Measurements from ENCODE around the gene GPX4. TPM values are rescaled to one million over a fixed set of nuclear protein-coding genes. Genes with fewer than 3 reads are reported as not detected.

Gene GPX4
- total RNA-seq, 4 donors from 2014 or later, result 350 to 485 (median 414) TPM

DNA sequence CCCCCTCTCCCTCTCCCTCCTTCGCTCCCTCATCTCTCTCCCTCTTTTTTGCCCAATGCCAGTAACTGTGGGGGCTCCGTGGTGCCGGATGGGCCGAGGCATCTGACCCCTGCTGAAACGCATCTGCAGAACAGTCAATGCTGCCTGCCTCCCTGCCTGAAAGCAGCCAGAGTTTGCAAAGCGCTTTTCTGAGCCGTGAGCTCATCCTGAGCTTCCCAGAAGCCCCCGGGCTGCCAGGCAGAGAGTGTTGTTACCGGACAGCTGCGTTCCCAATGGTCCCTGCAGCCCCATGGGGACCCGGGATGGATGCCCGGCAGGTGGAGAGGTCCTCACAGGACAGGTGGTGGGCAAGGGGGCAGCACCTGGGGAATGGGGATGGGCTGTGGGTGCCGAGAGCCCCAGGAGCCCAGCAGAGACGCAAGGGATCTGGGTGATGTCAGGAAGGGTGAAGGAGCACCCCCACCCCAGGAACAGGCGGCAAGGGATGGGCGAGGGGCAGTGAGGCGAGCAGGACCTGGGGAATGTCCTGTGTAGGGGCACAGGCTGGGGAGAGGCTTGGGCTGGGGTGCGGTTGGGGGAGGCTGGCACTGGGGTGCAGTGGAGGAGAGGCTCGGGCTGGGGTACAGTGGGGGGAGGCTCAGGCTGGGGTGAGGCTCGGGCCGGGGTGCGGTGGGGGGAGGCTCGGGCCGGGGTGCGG is 33.0 kb downstream of the GPX4 start:
- no peak overlapping the region for H3K4me3 ChIP-seq (replicated peaks in 1 of 3)
- H3K4me1 ChIP-seq, result peaks cover 14 to 48% of the 10 kb centered on the region in 2 donors

DNA sequence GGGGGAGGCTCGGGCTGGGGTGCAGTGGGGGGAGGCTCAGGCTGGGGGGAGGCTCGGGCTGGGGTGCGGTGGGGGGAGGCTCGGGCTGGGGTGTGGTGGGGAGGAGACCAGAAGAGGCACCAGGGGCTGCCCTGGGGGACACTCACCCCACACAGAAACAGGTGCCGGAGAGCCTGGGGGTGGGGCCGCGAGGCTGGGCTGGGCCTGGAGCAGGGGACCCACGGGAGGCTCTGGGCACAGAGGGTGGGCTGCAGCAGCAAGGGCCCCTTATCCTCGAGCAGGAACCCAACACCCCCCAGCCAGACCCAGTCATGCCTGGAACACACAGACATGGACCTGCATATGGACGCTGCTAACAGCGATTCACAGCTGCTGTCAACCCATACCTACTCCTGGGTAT is 34.3 kb downstream of the GPX4 start:
- Histone ChIP-seq H3K4me1 (peaks cover 14 to 38% of the 10 kb centered on the region in 2 donors), H3K36me3 (peaks cover 2 to 4% of the 10 kb centered on the region in 2 donors), H3K9me3 (no peaks in the 10 kb centered on the region), H3K27ac (no peak overlapping the region), H3K4me3 (replicated peaks in 1 of 3) (no peak overlapping the region), H3K27me3 (no peaks in the 10 kb centered on the region)
- DNase-seq, result no peak
- WGBS, 2 donors, result 89 to 100% methylated on average over 2 to 9 of the region's 11 CpGs
- no peak for TF ChIP-seq POLR2A (IDR thresholded peaks at IDR 0.05)
- TF ChIP-seq, protein P1, sequence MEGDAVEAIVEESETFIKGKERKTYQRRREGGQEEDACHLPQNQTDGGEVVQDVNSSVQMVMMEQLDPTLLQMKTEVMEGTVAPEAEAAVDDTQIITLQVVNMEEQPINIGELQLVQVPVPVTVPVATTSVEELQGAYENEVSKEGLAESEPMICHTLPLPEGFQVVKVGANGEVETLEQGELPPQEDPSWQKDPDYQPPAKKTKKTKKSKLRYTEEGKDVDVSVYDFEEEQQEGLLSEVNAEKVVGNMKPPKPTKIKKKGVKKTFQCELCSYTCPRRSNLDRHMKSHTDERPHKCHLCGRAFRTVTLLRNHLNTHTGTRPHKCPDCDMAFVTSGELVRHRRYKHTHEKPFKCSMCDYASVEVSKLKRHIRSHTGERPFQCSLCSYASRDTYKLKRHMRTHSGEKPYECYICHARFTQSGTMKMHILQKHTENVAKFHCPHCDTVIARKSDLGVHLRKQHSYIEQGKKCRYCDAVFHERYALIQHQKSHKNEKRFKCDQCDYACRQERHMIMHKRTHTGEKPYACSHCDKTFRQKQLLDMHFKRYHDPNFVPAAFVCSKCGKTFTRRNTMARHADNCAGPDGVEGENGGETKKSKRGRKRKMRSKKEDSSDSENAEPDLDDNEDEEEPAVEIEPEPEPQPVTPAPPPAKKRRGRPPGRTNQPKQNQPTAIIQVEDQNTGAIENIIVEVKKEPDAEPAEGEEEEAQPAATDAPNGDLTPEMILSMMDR (IDR thresholded peaks at IDR 0.05), result no peak
- intact Hi-C loops (cut with DNase I), result no loop called here

More for the DNA sequence above, 33.0 kb downstream of the GPX4 start:
- H3K27ac ChIP-seq, result peak overlapping the region in 2 of 3 donors; percentile 67 to 68
- TF ChIP-seq, protein P1 (IDR thresholded peaks at IDR 0.05), result no peak
- TF ChIP-seq POLR2A (IDR thresholded peaks at IDR 0.05), result no peak
- H3K9me3 ChIP-seq, result no peaks in the 10 kb centered on the region
- DNase-seq, result no peak
- H3K36me3 ChIP-seq, result no peaks in the 10 kb centered on the region
- no peaks in the 10 kb centered on the region for H3K27me3 ChIP-seq
- intact Hi-C loops (cut with DNase I), result no loop called here
- 80 to 87% methylated on average over 13 to 16 of the region's 25 CpGs for WGBS, 2 donors

DNA sequence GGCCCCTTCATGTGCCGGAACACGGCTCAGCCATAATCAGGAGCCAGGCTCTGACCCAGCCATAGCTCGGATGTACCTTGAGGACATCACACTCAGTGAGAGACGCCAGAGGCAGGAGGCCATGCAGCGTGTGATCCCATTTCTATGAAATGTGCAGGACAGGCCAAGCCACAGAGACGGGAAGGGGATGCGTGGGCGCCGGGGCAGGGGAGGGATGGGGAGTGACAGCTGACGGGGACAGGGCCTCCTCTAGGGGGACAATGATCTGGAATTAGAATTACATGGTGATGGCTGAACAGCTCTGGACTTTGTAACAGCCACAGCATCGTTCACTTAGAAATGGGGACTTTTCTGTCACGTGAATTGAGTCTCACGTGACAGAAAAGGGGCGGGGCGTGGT is 35.3 kb downstream of the GPX4 start:
- Histone ChIP-seq H3K9me3 (no peaks in the 10 kb centered on the region), H3K4me1 (peaks cover 14 to 28% of the 10 kb centered on the region in 2 donors), H3K36me3 (peaks cover 7 to 10% of the 10 kb centered on the region in 2 donors), H3K4me3 (replicated peaks in 1 of 3) (no peak overlapping the region), H3K27ac (no peak overlapping the region), H3K27me3 (no peaks in the 10 kb centered on the region)
- no peak for DNase-seq
- no peak for TF ChIP-seq POLR2A (IDR thresholded peaks at IDR 0.05)
- TF ChIP-seq, protein P1 (IDR thresholded peaks at IDR 0.05), result no peak
- intact Hi-C loops (cut with DNase I), result no loop called here
- WGBS, 2 donors, result 97% methylated on average over 13 to 15 of the region's 15 CpGs

DNA sequence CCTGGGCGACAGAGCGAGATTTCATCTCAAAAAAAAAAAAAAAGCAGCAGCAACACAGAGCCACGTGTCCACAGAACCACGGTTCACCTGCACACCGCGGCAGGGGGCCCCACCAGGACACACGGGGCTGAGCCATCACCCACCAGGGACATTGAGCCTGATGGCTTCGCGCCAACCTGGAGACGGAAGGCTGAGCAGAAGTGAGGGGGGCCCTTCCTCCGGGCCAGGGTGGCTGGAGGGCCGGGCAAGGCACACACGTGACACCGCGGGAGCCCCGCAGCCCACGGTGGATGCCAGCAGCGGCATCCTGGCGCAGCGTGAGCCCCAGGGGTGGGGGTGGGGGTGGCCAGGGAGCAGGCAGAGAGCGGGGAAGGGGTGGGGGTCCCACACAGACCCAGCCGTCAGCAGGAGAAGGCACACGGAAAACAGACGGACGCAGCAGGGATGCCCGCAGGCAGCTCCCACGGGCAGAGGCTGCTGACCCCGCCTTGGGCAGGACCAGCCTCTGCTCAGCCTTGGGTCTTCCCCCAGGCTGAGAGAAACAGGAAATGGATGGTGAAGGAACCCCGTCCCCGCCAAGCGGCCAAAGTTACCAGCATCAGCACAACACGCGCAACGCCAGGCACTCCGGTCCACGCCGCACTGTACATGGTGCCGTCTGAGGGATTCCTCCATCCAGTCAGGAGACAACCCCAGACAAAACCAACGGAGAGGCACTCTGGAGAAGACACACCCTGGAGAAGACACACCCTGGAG is 36.7 kb downstream of the GPX4 start:
- TF ChIP-seq, protein P1 (IDR thresholded peaks at IDR 0.05), result no peak
- TF ChIP-seq POLR2A (IDR thresholded peaks at IDR 0.05), result no peak
- no peak overlapping the region for H3K4me3 ChIP-seq (replicated peaks in 1 of 3)
- WGBS, 2 donors, result 91 to 95% methylated on average over 27 of the region's 39 CpGs
- H3K27me3 ChIP-seq, result no peaks in the 10 kb centered on the region
- H3K27ac ChIP-seq, result no peak overlapping the region
- no peaks in the 10 kb centered on the region for H3K9me3 ChIP-seq
- intact Hi-C loops (cut with DNase I), result no loop called here
- H3K4me1 ChIP-seq, result peaks cover 10 to 15% of the 10 kb centered on the region in 2 donors
- peaks cover 7 to 10% of the 10 kb centered on the region in 2 donors for H3K36me3 ChIP-seq
- no peak for DNase-seq

DNA sequence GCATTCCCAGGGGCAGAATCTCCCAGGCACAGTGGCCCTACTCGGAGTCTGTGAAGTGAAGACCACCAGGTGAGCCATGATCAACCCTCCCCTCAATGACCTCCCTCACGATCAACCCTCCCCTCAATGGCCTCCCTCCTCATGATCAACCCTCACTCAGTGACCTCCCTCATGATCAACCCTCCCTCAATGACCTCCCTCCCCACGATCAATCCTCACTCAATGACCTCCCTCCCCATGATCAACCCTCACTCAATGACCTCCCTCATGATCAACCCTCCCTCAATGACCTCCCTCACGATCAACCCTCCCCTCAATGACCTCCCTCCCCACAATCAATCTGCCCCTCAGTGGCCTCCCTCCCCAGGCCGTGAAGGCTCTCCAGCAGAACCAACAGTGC is 38.1 kb downstream of the GPX4 start:
- TF ChIP-seq, protein P1 (IDR thresholded peaks at IDR 0.05), result no peak
- no peak for TF ChIP-seq POLR2A (IDR thresholded peaks at IDR 0.05)
- Histone ChIP-seq H3K27ac (no peak overlapping the region), H3K4me1 (peaks cover 0 to under 1% of the 10 kb centered on the region in 2 donors), H3K9me3 (no peaks in the 10 kb centered on the region), H3K27me3 (no peaks in the 10 kb centered on the region), H3K4me3 (replicated peaks in 1 of 3) (no peak overlapping the region), H3K36me3 (peaks cover 7 to 10% of the 10 kb centered on the region in 2 donors)
- no peak for DNase-seq
- WGBS, 2 donors, result 80 to 84% methylated on average over 5 of the region's 5 CpGs
- intact Hi-C loops (cut with DNase I), result no loop called here

All from thyroid gland (tissue), 4 donors.